Measurements from ENCODE around the gene GDNF.

GDNF gene

GRCh38 chr5:37807015-37807414 is 32.8 kb downstream of the GDNF start:
- H3K4me3 Mint-ChIP-seq = no peak overlapping the region
- TF ChIP-seq CTCF (IDR thresholded peaks at IDR 0.05; ENCODE audit: unreplicated experiment in 3 of 3) = no peak
- peaks cover 5% of the 10 kb centered on the region for H3K4me1 Mint-ChIP-seq
- no peak overlapping the region for H3K27ac Mint-ChIP-seq
- no peaks in the 10 kb centered on the region for H3K36me3 Mint-ChIP-seq (ENCODE audit: low read depth)
- no peaks in the 10 kb centered on the region for H3K9me3 Mint-ChIP-seq
- no peaks in the 10 kb centered on the region for H3K27me3 Mint-ChIP-seq (ENCODE audit: low read depth)

- TF ChIP-seq CTCF (IDR thresholded peaks at IDR 0.05; ENCODE audit: unreplicated experiment in 3 of 3) = no peak
- Mint-ChIP-seq H3K9me3 (no peaks in the 10 kb centered on the region), H3K4me3 (no peak overlapping the region), H3K27ac (no peak overlapping the region), H3K36me3 (ENCODE audit: low read depth) (no peaks in the 10 kb centered on the region), H3K4me1 (peaks cover 5% of the 10 kb centered on the region), H3K27me3 (ENCODE audit: low read depth) (no peaks in the 10 kb centered on the region)
Measured at GRCh38 chr5:37806476-37806875, 33.4 kb downstream of the GDNF start.

GRCh38 chr5:37806016-37806415 is 33.8 kb downstream of the GDNF start:
- no peak overlapping the region for H3K4me3 Mint-ChIP-seq

GRCh38 chr5:37804401-37804800 is 35.4 kb downstream of the GDNF start:
- no peaks in the 10 kb centered on the region for H3K9me3 Mint-ChIP-seq
- no peak overlapping the region for H3K27ac Mint-ChIP-seq
- peaks cover 2% of the 10 kb centered on the region for H3K27me3 Mint-ChIP-seq (ENCODE audit: low read depth)
- TF ChIP-seq CTCF (IDR thresholded peaks at IDR 0.05; ENCODE audit: unreplicated experiment in 3 of 3) = no peak
- H3K36me3 Mint-ChIP-seq (ENCODE audit: low read depth) = no peaks in the 10 kb centered on the region
- no peaks in the 10 kb centered on the region for H3K4me1 Mint-ChIP-seq
- H3K4me3 Mint-ChIP-seq = no peak overlapping the region

More at GRCh38 chr5:37806016-37806415, 33.8 kb downstream of the GDNF start:
- H3K4me1 Mint-ChIP-seq = peaks cover 5% of the 10 kb centered on the region
- no peaks in the 10 kb centered on the region for H3K27me3 Mint-ChIP-seq (ENCODE audit: low read depth)
- no peak for TF ChIP-seq CTCF (IDR thresholded peaks at IDR 0.05; ENCODE audit: unreplicated experiment in 3 of 3)
- no peaks in the 10 kb centered on the region for H3K36me3 Mint-ChIP-seq (ENCODE audit: low read depth)
- H3K27ac Mint-ChIP-seq = no peak overlapping the region
- H3K9me3 Mint-ChIP-seq = no peaks in the 10 kb centered on the region

GRCh38 chr5:37803487-37803886 is 36.4 kb downstream of the GDNF start:
- H3K36me3 Mint-ChIP-seq (ENCODE audit: low read depth) = no peaks in the 10 kb centered on the region
- peaks cover 3% of the 10 kb centered on the region for H3K27me3 Mint-ChIP-seq (ENCODE audit: low read depth)
- no peaks in the 10 kb centered on the region for H3K4me1 Mint-ChIP-seq

More at GRCh38 chr5:37803487-37803886, 36.4 kb downstream of the GDNF start:
- no peak overlapping the region for H3K4me3 Mint-ChIP-seq
- TF ChIP-seq CTCF (IDR thresholded peaks at IDR 0.05; ENCODE audit: unreplicated experiment in 3 of 3) = no peak
- H3K27ac Mint-ChIP-seq = no peak overlapping the region
- no peaks in the 10 kb centered on the region for H3K9me3 Mint-ChIP-seq
